Ecto neural progenitor cell (in vitro differentiated cells): ENCODE results near the gene CACNA1B.
A peak's percentile ranks its signal among the peaks of the same experiment; 100 is the strongest.

Experiments
- DNase-seq: peaks from one replicate; pipeline ENCODE4 v3.0.0-alpha.2; 2018; ENCODE audit warnings: low spot score

Gene CACNA1B

GRCh38 chr9:138053321-138053868 is 175.8 kb downstream of the CACNA1B start:
- peak; percentile 42 for DNase-seq

GRCh38 chr9:138053996-138054752 is 176.6 kb downstream of the CACNA1B start:
- DNase-seq = peak; percentile 37

- DNase-seq = no peak
Observed at GRCh38 chr9:138057726-138058125, 180.1 kb downstream of the CACNA1B start.

- DNase-seq = no peak
Observed at GRCh38 chr9:138058181-138058580, 180.6 kb downstream of the CACNA1B start.

- no peak for DNase-seq
Observed at GRCh38 chr9:138059196-138059595, 181.6 kb downstream of the CACNA1B start.

GRCh38 chr9:138060365-138060764 is 182.8 kb downstream of the CACNA1B start:
- DNase-seq = no peak

GRCh38 chr9:138060881-138061280 is 183.3 kb downstream of the CACNA1B start:
- no peak for DNase-seq

- no peak for DNase-seq
Observed at GRCh38 chr9:138061631-138062030, 184.0 kb downstream of the CACNA1B start.

- no peak for DNase-seq
Observed at GRCh38 chr9:138062196-138062595, 184.6 kb downstream of the CACNA1B start.

GRCh38 chr9:138063033-138063432 is 185.5 kb downstream of the CACNA1B start:
- no peak for DNase-seq

- no peak for DNase-seq
Observed at GRCh38 chr9:138063785-138064184, 186.2 kb downstream of the CACNA1B start.

- no peak for DNase-seq
Observed at GRCh38 chr9:138064547-138064946, 187.0 kb downstream of the CACNA1B start.

GRCh38 chr9:138065287-138065686 is 187.7 kb downstream of the CACNA1B start:
- DNase-seq = peak; percentile 31

GRCh38 chr9:138066049-138066448 is 188.5 kb downstream of the CACNA1B start:
- DNase-seq = peak; percentile 41

- DNase-seq = peak; percentile 29
Observed at GRCh38 chr9:138067613-138068367, 190.2 kb downstream of the CACNA1B start.

- DNase-seq = peak; percentile 32
Observed at GRCh38 chr9:138068601-138069035, 191.0 kb downstream of the CACNA1B start.

- peak; percentile 33 for DNase-seq
Observed at GRCh38 chr9:138069731-138070456, 192.3 kb downstream of the CACNA1B start.

GRCh38 chr9:138070815-138071214 is 193.2 kb downstream of the CACNA1B start:
- peak; percentile 28 for DNase-seq

GRCh38 chr9:138071292-138071691 is 193.7 kb downstream of the CACNA1B start:
- DNase-seq = peak; percentile 34

- DNase-seq = no peak
Observed at GRCh38 chr9:138071731-138072130, 194.1 kb downstream of the CACNA1B start.

GRCh38 chr9:138072161-138072842 is 194.7 kb downstream of the CACNA1B start:
- DNase-seq = peak; percentile 33

- DNase-seq = peak; percentile 39
Observed at GRCh38 chr9:138072897-138073296, 195.3 kb downstream of the CACNA1B start.
